Measurements from ENCODE around the gene MIOX. TPM values are rescaled to one million over a fixed set of nuclear protein-coding genes. Genes with fewer than 3 reads are reported as not detected.

Gene MIOX
- total RNA-seq, 1 donor = not detected

GRCh38 chr22:50455201-50455600 is 31.5 kb upstream of the MIOX start:
- Histone ChIP-seq H3K9me3 (ENCODE audit: low read depth, low read length) (no peaks in the 10 kb centered on the region), H3K4me1 (ENCODE audit: insufficient read depth, low read length) (no peaks in the 10 kb centered on the region), H3K27me3 (ENCODE audit: insufficient read depth, low read length) (no peaks in the 10 kb centered on the region), H4K20me1 (ENCODE audit: insufficient read depth, low read length) (peaks cover 4% of the 10 kb centered on the region), H3K36me3 (ENCODE audit: insufficient read depth, low read length) (peaks cover 57% of the 10 kb centered on the region), H3K27ac (ENCODE audit: low read depth, low read length) (no peak overlapping the region), H3K4me2 (ENCODE audit: insufficient read depth, low read length) (no peak overlapping the region), H2AFZ (ENCODE audit: low read length) (no peak overlapping the region), H3K4me3 (ENCODE audit: insufficient read depth, low read length) (no peak overlapping the region), H3K79me2 (ENCODE audit: insufficient read depth, low read length) (no peaks in the 10 kb centered on the region)
- no peak for DNase-seq (ENCODE audit: insufficient read length, low spot score, missing footprints)
- TF ChIP-seq CTCF (IDR thresholded peaks at IDR 0.05; ENCODE audit: extremely low read depth, low read depth, low read length) = no peak

GRCh38 chr22:50456026-50456425 is 30.6 kb upstream of the MIOX start:
- Histone ChIP-seq H3K27ac (ENCODE audit: low read depth, low read length) (no peak overlapping the region), H3K36me3 (ENCODE audit: insufficient read depth, low read length) (peaks cover 54% of the 10 kb centered on the region), H3K79me2 (ENCODE audit: insufficient read depth, low read length) (no peaks in the 10 kb centered on the region), H3K9me3 (ENCODE audit: low read depth, low read length) (no peaks in the 10 kb centered on the region), H3K4me2 (ENCODE audit: insufficient read depth, low read length) (no peak overlapping the region), H3K4me3 (ENCODE audit: insufficient read depth, low read length) (no peak overlapping the region), H3K4me1 (ENCODE audit: insufficient read depth, low read length) (no peaks in the 10 kb centered on the region), H2AFZ (ENCODE audit: low read length) (no peak overlapping the region), H4K20me1 (ENCODE audit: insufficient read depth, low read length) (peaks cover 4% of the 10 kb centered on the region), H3K27me3 (ENCODE audit: insufficient read depth, low read length) (no peaks in the 10 kb centered on the region)
- no peak for TF ChIP-seq CTCF (IDR thresholded peaks at IDR 0.05; ENCODE audit: extremely low read depth, low read depth, low read length)
- DNase-seq (ENCODE audit: insufficient read length, low spot score, missing footprints) = no peak

GRCh38 chr22:50456466-50457234 is 30.0 kb upstream of the MIOX start:
- no peaks in the 10 kb centered on the region for H3K9me3 ChIP-seq (ENCODE audit: low read depth, low read length)
- H2AFZ ChIP-seq (ENCODE audit: low read length) = no peak overlapping the region
- no peaks in the 10 kb centered on the region for H3K79me2 ChIP-seq (ENCODE audit: insufficient read depth, low read length)
- no peaks in the 10 kb centered on the region for H3K27me3 ChIP-seq (ENCODE audit: insufficient read depth, low read length)
- no peak for DNase-seq (ENCODE audit: insufficient read length, low spot score, missing footprints)
- H3K4me2 ChIP-seq (ENCODE audit: insufficient read depth, low read length) = no peak overlapping the region
- H3K27ac ChIP-seq (ENCODE audit: low read depth, low read length) = no peak overlapping the region
- H3K36me3 ChIP-seq (ENCODE audit: insufficient read depth, low read length) = peaks cover 54% of the 10 kb centered on the region
- H3K4me1 ChIP-seq (ENCODE audit: insufficient read depth, low read length) = no peaks in the 10 kb centered on the region
- TF ChIP-seq CTCF (IDR thresholded peaks at IDR 0.05; ENCODE audit: extremely low read depth, low read depth, low read length) = no peak
- no peak overlapping the region for H3K4me3 ChIP-seq (ENCODE audit: insufficient read depth, low read length)
- peaks cover 4% of the 10 kb centered on the region for H4K20me1 ChIP-seq (ENCODE audit: insufficient read depth, low read length)

GRCh38 chr22:50459016-50459415 is 27.6 kb upstream of the MIOX start:
- Histone ChIP-seq H3K4me1 (ENCODE audit: insufficient read depth, low read length) (no peaks in the 10 kb centered on the region), H3K4me2 (ENCODE audit: insufficient read depth, low read length) (no peak overlapping the region), H3K79me2 (ENCODE audit: insufficient read depth, low read length) (no peaks in the 10 kb centered on the region), H3K9me3 (ENCODE audit: low read depth, low read length) (no peaks in the 10 kb centered on the region), H3K27ac (ENCODE audit: low read depth, low read length) (no peak overlapping the region), H4K20me1 (ENCODE audit: insufficient read depth, low read length) (peaks cover 2% of the 10 kb centered on the region), H3K4me3 (ENCODE audit: insufficient read depth, low read length) (no peak overlapping the region), H3K36me3 (ENCODE audit: insufficient read depth, low read length) (peaks cover 60% of the 10 kb centered on the region), H3K27me3 (ENCODE audit: insufficient read depth, low read length) (no peaks in the 10 kb centered on the region), H2AFZ (ENCODE audit: low read length) (no peak overlapping the region)
- DNase-seq (ENCODE audit: insufficient read length, low spot score, missing footprints) = no peak
- no peak for TF ChIP-seq CTCF (IDR thresholded peaks at IDR 0.05; ENCODE audit: extremely low read depth, low read depth, low read length)
